Osteocyte (in vitro differentiated cells): ENCODE results near the gene ZBTB26. TPM values are rescaled to one million over a fixed set of nuclear protein-coding genes. Genes with fewer than 3 reads are reported as not detected.
"Not testable (repeated sequence)": the region's sequence is repeated elsewhere in the genome, so short reads cannot be mapped to it uniquely, and the experiment has no call there.

Source experiments
- DNase-seq: peaks from one replicate; pipeline ENCODE4 v3.0.0; 2021; ENCODE audit warnings: mixed read lengths; ENCODE audit not compliant: unreplicated experiment; ENCODE audit errors: extremely low spot score
- H3K27ac Mint-ChIP-seq: one replicate; pipeline ENCODE4 v1.8.0; 2021; ENCODE audit warnings: mild to moderate bottlenecking, mixed read lengths; ENCODE audit not compliant: unreplicated experiment
- H3K27me3 Mint-ChIP-seq: one replicate; pipeline ENCODE4 v1.8.0; 2021; ENCODE audit warnings: mixed read lengths; ENCODE audit not compliant: unreplicated experiment
- H3K36me3 Mint-ChIP-seq: one replicate; pipeline ENCODE4 v1.8.0; 2021; ENCODE audit warnings: mixed read lengths; ENCODE audit not compliant: unreplicated experiment
- H3K4me1 Mint-ChIP-seq: one replicate; pipeline ENCODE4 v1.8.0; 2021; ENCODE audit warnings: mixed read lengths; ENCODE audit not compliant: unreplicated experiment
- H3K4me3 Mint-ChIP-seq: one replicate; pipeline ENCODE4 v1.8.0; 2021; ENCODE audit warnings: mild to moderate bottlenecking, moderate library complexity, mixed read lengths; ENCODE audit not compliant: unreplicated experiment
- H3K9me3 Mint-ChIP-seq: one replicate; pipeline ENCODE4 v1.8.0; 2021; ENCODE audit warnings: mixed read lengths; ENCODE audit not compliant: unreplicated experiment
- total RNA-seq: library from RNA; stranded (reverse); gene quantifications from 2 replicates; pipeline ENCODE4 v1.2.1, GENCODE V29; 2021
- TF ChIP-seq, protein P1 (sequence below): fragments of 200-600 bp; sonication (generic); IDR thresholded peaks from 2 replicates; pipeline ENCODE4 v1.5.0; 2021; ENCODE audit warnings: antibody characterized with exemption, mild to moderate bottlenecking, moderate library complexity

ZBTB26 gene
- total RNA-seq, 1 donor from 2014 or later = 9.0 TPM

DNA sequence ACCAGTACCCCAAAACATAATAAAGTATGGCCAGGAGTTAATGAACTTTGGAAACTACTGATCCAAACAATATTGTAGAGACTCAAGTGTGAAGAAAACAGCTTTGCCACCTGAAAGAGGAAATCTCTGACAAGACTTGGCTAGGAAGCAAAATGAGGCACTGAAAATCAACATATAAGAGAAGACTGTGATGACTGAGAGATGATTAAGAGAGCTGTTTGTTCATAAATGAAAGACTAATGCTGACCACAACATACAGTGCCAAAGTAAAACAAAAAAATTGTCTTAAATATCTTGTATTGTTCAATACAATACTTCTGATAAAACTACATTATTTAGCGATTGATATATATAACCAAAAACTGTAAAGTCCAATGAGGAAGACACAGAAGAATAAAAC, 33.3 kb downstream of the ZBTB26 start:
- Mint-ChIP-seq H3K9me3 (no peaks in the 10 kb centered on the region), H3K4me3 (no peak overlapping the region), H3K36me3 (peaks cover 23% of the 10 kb centered on the region), H3K4me1 (peaks cover 34% of the 10 kb centered on the region), H3K27me3 (no peaks in the 10 kb centered on the region), H3K27ac (peak overlapping the region; percentile 64)
- TF ChIP-seq, protein P1, sequence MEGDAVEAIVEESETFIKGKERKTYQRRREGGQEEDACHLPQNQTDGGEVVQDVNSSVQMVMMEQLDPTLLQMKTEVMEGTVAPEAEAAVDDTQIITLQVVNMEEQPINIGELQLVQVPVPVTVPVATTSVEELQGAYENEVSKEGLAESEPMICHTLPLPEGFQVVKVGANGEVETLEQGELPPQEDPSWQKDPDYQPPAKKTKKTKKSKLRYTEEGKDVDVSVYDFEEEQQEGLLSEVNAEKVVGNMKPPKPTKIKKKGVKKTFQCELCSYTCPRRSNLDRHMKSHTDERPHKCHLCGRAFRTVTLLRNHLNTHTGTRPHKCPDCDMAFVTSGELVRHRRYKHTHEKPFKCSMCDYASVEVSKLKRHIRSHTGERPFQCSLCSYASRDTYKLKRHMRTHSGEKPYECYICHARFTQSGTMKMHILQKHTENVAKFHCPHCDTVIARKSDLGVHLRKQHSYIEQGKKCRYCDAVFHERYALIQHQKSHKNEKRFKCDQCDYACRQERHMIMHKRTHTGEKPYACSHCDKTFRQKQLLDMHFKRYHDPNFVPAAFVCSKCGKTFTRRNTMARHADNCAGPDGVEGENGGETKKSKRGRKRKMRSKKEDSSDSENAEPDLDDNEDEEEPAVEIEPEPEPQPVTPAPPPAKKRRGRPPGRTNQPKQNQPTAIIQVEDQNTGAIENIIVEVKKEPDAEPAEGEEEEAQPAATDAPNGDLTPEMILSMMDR = no peak
- no peak for DNase-seq

DNA sequence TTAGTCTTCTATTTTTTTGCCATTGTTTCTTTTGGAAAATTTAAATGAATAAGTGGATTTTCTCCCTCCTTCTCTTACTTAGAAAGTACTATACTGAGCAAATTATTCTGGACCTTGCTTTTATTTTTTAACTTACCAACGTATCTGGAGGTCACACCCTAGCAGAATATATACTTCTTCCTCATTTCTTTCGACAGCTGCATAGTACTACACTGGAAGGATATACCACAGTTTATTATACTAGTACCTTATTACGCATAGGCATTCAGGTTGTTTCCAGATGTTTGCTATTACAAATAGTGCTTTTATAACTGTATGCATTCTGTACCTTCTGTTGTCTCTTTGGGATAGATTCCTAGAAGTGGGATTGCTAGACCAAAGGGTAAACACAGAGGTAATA, 42.8 kb downstream of the ZBTB26 start:
- no peaks in the 10 kb centered on the region for H3K9me3 Mint-ChIP-seq
- no peak overlapping the region for H3K4me3 Mint-ChIP-seq
- no peak for DNase-seq
- no peak overlapping the region for H3K27ac Mint-ChIP-seq
- H3K36me3 Mint-ChIP-seq = peaks cover 45% of the 10 kb centered on the region
- H3K4me1 Mint-ChIP-seq = no peaks in the 10 kb centered on the region
- no peaks in the 10 kb centered on the region for H3K27me3 Mint-ChIP-seq
- TF ChIP-seq, protein P1 = no peak

DNA sequence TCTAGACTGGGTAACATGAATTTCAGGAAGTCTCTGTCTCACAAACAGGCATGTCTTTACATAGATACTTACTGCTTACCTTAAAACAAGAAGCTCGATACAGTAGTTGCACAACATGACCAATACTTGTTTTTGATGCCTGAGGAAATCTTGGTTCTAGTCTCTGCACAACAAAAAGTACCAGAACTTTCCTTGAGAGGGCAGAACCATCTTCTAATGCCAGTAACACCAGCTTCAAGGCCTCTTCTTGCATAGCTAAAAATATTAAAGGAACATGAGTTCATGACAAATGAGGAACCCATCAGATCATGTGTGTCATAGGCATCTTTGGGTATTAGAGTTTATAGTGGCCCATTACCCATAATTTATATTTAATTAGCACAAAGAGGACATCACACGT, 48.2 kb downstream of the ZBTB26 start:
- peaks cover 34% of the 10 kb centered on the region for H3K36me3 Mint-ChIP-seq
- no peaks in the 10 kb centered on the region for H3K4me1 Mint-ChIP-seq
- H3K4me3 Mint-ChIP-seq = no peak overlapping the region
- no peak for DNase-seq
- H3K27ac Mint-ChIP-seq = no peak overlapping the region
- no peaks in the 10 kb centered on the region for H3K9me3 Mint-ChIP-seq
- TF ChIP-seq, protein P1 = no peak
- H3K27me3 Mint-ChIP-seq = no peaks in the 10 kb centered on the region

DNA sequence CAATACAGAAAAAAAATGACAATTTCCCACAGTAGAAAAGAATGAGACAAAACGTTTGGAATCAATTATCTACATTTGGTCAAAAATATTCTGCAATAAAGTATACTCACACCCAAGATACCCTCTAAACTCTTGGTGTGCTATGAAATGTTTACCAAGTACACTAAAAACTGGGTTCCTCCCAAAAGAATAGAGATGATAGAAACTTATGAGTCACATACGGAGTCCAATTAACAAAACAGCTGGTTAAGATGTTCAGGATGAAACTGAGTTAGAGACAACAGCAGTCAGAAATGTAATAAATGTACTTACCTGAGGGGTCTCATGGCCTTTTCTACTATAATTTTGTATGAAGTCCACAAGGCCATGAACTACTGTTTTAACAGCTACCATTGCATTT, 51.9 kb downstream of the ZBTB26 start:
- no peak for DNase-seq
- Mint-ChIP-seq H3K4me1 (no peaks in the 10 kb centered on the region), H3K27me3 (no peaks in the 10 kb centered on the region), H3K9me3 (no peaks in the 10 kb centered on the region), H3K4me3 (no peak overlapping the region), H3K36me3 (peaks cover 45% of the 10 kb centered on the region), H3K27ac (no peak overlapping the region)
- TF ChIP-seq, protein P1 = no peak

DNA sequence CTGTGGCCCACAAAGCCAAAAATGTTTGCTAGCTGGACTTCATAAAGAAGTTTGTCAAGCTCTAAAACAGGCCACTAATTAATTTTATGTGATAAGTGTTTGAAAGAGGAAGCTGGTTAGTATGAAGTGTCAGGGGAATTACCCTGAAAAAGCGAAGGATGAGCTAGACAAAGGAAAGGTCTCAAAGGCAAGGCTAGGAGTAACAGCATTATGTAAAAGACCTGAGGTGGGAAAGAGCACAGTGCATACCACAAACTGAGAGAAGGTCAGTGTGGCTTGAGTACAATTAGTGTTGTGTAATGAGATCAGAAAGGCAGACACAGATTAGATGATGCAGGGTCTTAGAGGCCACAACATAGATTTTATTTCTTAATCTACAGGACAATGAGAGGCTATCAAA, 55.8 kb downstream of the ZBTB26 start:
- Mint-ChIP-seq H3K36me3 (peaks cover 53% of the 10 kb centered on the region), H3K27ac (peak overlapping the region; percentile 9), H3K9me3 (no peaks in the 10 kb centered on the region), H3K4me3 (no peak overlapping the region), H3K4me1 (no peaks in the 10 kb centered on the region), H3K27me3 (no peaks in the 10 kb centered on the region)
- no peak for DNase-seq
- TF ChIP-seq, protein P1 = no peak

DNA sequence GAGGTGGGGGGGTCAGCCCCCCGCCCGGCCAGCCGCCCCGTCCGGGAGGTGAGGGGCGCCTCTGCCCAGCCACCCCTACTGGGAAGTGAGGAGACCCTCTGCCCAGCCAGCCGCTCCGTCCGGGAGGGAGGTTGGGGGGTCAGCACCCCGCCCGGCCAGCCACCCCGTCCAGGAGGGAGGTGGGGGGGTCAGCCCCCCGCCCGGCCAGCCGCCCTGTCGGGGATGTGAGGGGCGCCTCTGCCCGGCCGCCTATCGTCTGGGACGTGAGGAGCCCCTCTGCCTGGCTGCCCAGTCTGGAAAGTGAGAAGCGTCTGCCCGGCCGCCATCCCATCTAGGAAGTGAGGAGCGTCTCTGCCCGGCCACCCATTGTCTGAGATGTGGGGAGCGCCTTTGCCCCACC, 64.0 kb downstream of the ZBTB26 start:
- H3K4me1 Mint-ChIP-seq, H3K27me3 Mint-ChIP-seq, H3K27ac Mint-ChIP-seq, H3K4me3 Mint-ChIP-seq, DNase-seq, H3K9me3 Mint-ChIP-seq: not testable (repeated sequence)
- peaks cover 37% of the 10 kb centered on the region for H3K36me3 Mint-ChIP-seq
